Colonic mucosa (tissue), 4 donors: ENCODE results near the gene PACSIN1. TPM values are rescaled to one million over a fixed set of nuclear protein-coding genes. Genes with fewer than 3 reads are reported as not detected.

Experiments
- DNase-seq: peaks from one replicate; pipeline ENCODE4 v3.0.0-alpha.2; 2020
- H3K27ac ChIP-seq: fragments of 200-600 bp; one replicate; pipeline ENCODE4 v1.8.0; 2021
- H3K27me3 ChIP-seq: fragments of 200-600 bp; one replicate; pipeline ENCODE4 v1.8.0; 2021
- H3K36me3 ChIP-seq: fragments of 200-600 bp; one replicate; pipeline ENCODE4 v1.8.0; 2021
- H3K4me1 ChIP-seq: fragments of 200-600 bp; one replicate; pipeline ENCODE4 v1.8.0; 2021; ENCODE audit warnings: mild to moderate bottlenecking
- H3K4me3 ChIP-seq: fragments of 200-600 bp; one replicate; pipeline ENCODE4 v1.8.0; 2021
- H3K9ac ChIP-seq, 2 donors: one replicate each; pipeline ENCODE4 v1.7.0; 2013; ENCODE audit warnings: control low read depth in 2 of 2, low read depth in 2 of 2, low read length in 2 of 2
- H3K9me3 ChIP-seq: fragments of 200-600 bp; one replicate; pipeline ENCODE4 v1.8.0; 2021
- CTCF ChIP-seq: fragments of 200-600 bp; IDR thresholded peaks from one replicate; pipeline ENCODE4 v1.8.0; 2022; ENCODE audit warnings: antibody characterized with exemption, mild to moderate bottlenecking
- intact Hi-C: fragments of 100-400 bp; cut with DNase I; formaldehyde crosslinking; loops from one replicate; pipeline ENCODE4 v1.14.1; 2022
- total RNA-seq, 2 donors: library from RNA; stranded (reverse); fragmentation: NEBNext Ultra II Directional in 1 of 2; extraction: Animal tissue kit (Norgen Biotek cat#: 25700) in 1 of 2; gene quantifications; one replicate each; pipeline ENCODE4 v1.2.1, GENCODE V29; 2021
- donor health status: healthy.
- donor health status: DM: no; HTN: no; CAD: no.
- donor health status: DM: no; HTN: no; CAD: no.

PACSIN1 gene
- total RNA-seq, 2 donors from 2014 or later: 0.05 to 0.37 TPM

- intact Hi-C loops: no loop called here
- H3K27ac ChIP-seq: no peak overlapping the region
- TF ChIP-seq CTCF: no peak
- H3K9me3 ChIP-seq: no peaks in the 10 kb centered on the region
- no peak for DNase-seq
- no peaks in the 10 kb centered on the region for H3K27me3 ChIP-seq
- H3K9ac ChIP-seq: no peak overlapping the region
- H3K4me3 ChIP-seq: no peak overlapping the region
- no peaks in the 10 kb centered on the region for H3K36me3 ChIP-seq
- H3K4me1 ChIP-seq: no peaks in the 10 kb centered on the region
Measured at GRCh38 chr6:34519971-34520644, 54.2 kb downstream of the PACSIN1 start.

GRCh38 chr6:34520645-34521462 is 55.0 kb downstream of the PACSIN1 start:
- Histone ChIP-seq H3K27ac (no peak overlapping the region), H3K9ac (no peak overlapping the region), H3K4me3 (no peak overlapping the region), H3K9me3 (no peaks in the 10 kb centered on the region), H3K4me1 (no peaks in the 10 kb centered on the region), H3K27me3 (no peaks in the 10 kb centered on the region), H3K36me3 (no peaks in the 10 kb centered on the region)
- no peak for DNase-seq
- intact Hi-C loops: no loop called here
- no peak for TF ChIP-seq CTCF

GRCh38 chr6:34521463-34522285 is 55.8 kb downstream of the PACSIN1 start:
- Histone ChIP-seq H3K27ac (no peak overlapping the region), H3K27me3 (no peaks in the 10 kb centered on the region), H3K4me1 (no peaks in the 10 kb centered on the region), H3K4me3 (no peak overlapping the region), H3K9ac (no peak overlapping the region), H3K9me3 (no peaks in the 10 kb centered on the region), H3K36me3 (no peaks in the 10 kb centered on the region)
- no peak for TF ChIP-seq CTCF
- intact Hi-C loops: no loop called here
- no peak for DNase-seq

GRCh38 chr6:34522761-34523160 is 56.9 kb downstream of the PACSIN1 start:
- Histone ChIP-seq H3K4me3 (no peak overlapping the region), H3K27me3 (no peaks in the 10 kb centered on the region), H3K9ac (no peak overlapping the region), H3K27ac (no peak overlapping the region), H3K4me1 (no peaks in the 10 kb centered on the region), H3K36me3 (no peaks in the 10 kb centered on the region), H3K9me3 (no peaks in the 10 kb centered on the region)
- intact Hi-C loops: no loop called here
- TF ChIP-seq CTCF: no peak
- DNase-seq: no peak

GRCh38 chr6:34523441-34524206 is 57.7 kb downstream of the PACSIN1 start:
- no peak for TF ChIP-seq CTCF
- no peak overlapping the region for H3K4me3 ChIP-seq
- no peaks in the 10 kb centered on the region for H3K36me3 ChIP-seq
- DNase-seq: no peak
- intact Hi-C loops: no loop called here
- no peak overlapping the region for H3K27ac ChIP-seq
- no peaks in the 10 kb centered on the region for H3K4me1 ChIP-seq
- H3K9ac ChIP-seq: no peak overlapping the region
- H3K27me3 ChIP-seq: no peaks in the 10 kb centered on the region
- H3K9me3 ChIP-seq: no peaks in the 10 kb centered on the region
